ENCODE results near the gene MIX23. TPM values are rescaled to one million over a fixed set of nuclear protein-coding genes. Genes with fewer than 3 reads are reported as not detected.
A peak's percentile ranks its signal among the peaks of the same experiment; 100 is the strongest.

MIX23 gene
- total RNA-seq, 2 donors from 2014 or later, result 30.2 to 39.9 TPM

DNA sequence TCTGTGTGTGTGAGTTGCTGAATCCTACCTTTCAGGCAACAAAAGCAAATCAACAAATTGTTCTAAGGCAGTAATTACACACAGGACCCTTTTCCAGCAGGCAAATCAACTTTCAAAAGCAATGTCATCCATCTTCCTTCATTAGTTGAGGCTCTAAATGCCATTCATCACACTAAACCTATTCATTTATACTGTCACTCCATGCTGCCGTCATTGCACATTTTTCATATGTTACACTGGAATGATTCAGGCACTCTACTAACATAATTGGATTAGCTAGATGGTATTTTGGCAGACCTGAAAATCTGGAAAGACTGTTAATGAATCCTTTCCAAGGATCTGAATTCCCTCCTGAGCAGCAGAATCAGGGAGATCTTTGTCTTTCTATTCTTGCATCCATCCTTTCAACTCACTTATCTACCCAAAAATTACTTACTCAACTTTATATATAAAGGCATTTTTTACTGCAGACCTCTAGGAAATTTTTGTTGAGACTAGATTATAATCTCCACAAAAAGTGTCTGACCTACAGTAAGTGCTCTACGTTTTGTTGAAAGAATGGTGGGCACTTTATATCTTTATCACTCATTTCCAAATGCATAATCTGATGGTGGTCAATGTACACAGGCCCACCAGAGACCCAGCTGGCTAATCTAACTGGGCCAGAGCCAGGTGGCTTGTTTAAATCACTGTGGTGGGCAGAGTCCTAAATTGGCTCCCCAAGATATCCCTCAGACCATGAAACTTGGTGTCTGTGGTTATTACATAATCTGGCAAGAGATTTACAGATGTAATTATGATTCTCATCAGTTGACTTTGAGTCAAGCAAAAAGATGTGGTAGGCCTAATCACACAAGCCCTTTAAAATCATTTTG is 25.0 kb downstream of the MIX23 start:
- ATAC-seq, result no peak
- DNase-seq, result no peak
- intact Hi-C loops (cut with DNase I, micrococcal nuclease), result no loop called here

DNA sequence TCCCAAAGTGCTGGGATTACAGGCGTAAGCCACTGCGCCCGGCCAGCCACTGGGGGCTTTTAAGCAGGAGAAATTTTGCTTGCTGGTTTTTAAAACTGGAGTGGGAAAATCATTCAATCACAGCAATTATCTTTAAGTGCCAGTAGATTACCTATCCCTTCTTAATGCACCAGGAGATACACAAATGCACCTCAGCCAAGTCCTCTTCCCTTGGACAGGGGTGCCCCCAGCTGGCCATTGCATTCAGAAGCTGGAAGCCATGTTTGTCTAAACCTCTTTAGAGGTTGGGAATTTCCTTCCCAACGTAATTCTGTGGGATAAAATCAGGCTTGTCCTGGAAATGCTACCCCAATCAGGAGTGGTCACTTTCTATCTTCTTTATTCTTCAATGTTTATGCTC is 26.6 kb downstream of the MIX23 start:
- intact Hi-C loops (cut with DNase I, micrococcal nuclease), result no loop called here
- DNase-seq (peak; percentile 61 to 78), ATAC-seq (peak; percentile 76)

GRCh38 chr3:122355612-122356011 is 27.4 kb downstream of the MIX23 start:
- DNase-seq, result no peak
- intact Hi-C loops (cut with DNase I, micrococcal nuclease), result no loop called here
- no peak for ATAC-seq

DNA sequence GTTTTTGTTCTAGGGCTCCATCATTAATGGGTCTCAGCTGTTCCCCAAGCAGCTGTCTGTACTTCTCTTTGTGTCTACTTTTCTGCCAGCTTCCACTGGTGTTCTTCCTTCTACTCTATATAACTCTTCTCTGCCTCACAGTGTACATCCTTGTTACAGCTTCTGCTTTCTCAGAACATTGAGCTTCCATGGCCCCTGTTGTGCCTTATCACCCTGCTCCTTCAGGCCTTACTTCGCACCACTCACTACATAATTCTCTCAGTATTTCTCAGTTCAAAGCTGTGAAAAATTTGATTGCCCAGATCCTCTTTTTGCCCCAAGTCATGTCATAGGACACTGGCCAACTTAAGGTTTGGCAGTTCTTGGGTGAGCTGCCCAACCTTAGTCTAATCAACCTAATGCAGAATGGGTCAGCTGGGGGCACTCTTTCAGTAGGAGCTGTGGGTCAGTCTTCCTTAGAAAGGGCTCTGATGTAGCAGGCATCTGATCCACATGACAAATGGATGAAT is 29.1 kb downstream of the MIX23 start:
- intact Hi-C loops (cut with DNase I, micrococcal nuclease), result no loop called here
- ATAC-seq, result no peak

GRCh38 chr3:122353215-122353614 is 29.8 kb downstream of the MIX23 start:
- DNase-seq, result no peak
- no peak for ATAC-seq
- intact Hi-C loops (cut with DNase I, micrococcal nuclease), result no loop called here

More for the DNA sequence above, 29.1 kb downstream of the MIX23 start:
- no peak for DNase-seq

GRCh38 chr3:122351612-122352011 is 31.4 kb downstream of the MIX23 start:
- peak; percentile 77 for ATAC-seq
- intact Hi-C loops (cut with DNase I, micrococcal nuclease), result no loop called here

GRCh38 chr3:122350814-122351418 is 32.1 kb downstream of the MIX23 start:
- intact Hi-C loops (cut with DNase I, micrococcal nuclease), result no loop called here
- ATAC-seq, result peak; percentile 82
- DNase-seq, result no peak

More at GRCh38 chr3:122351612-122352011, 31.4 kb downstream of the MIX23 start:
- no peak for DNase-seq

- intact Hi-C loops (cut with DNase I, micrococcal nuclease), result no loop called here
- DNase-seq (no peak), ATAC-seq (no peak)
These were observed 33.9 kb downstream of the MIX23 start for GRCh38 chr3:122349171-122349570.

DNA sequence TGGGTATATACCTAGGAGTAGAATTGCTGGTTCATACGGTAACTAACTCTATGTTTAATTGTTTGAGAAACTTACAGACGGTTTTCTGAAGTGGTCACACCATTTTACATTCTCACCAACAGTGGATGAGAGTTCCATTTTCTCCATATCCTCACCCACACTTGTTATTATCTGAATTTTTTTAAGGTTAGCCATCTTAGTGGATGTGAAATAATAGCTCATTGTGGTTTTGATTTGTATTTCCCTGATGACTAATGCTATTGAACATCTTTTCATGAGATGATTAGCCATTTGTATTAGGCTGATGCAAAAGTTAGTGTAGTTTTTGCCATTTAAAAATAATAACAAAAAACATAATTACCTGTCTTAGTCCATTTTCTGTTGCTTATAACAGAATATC is 39.4 kb downstream of the MIX23 start:
- intact Hi-C loops (cut with DNase I, micrococcal nuclease), result no loop called here
- DNase-seq, result no peak
- no peak for ATAC-seq

- ATAC-seq, result no peak
- DNase-seq, result no peak
- intact Hi-C loops (cut with DNase I, micrococcal nuclease), result no loop called here
These were observed 40.2 kb downstream of the MIX23 start for GRCh38 chr3:122342803-122343202.

DNA sequence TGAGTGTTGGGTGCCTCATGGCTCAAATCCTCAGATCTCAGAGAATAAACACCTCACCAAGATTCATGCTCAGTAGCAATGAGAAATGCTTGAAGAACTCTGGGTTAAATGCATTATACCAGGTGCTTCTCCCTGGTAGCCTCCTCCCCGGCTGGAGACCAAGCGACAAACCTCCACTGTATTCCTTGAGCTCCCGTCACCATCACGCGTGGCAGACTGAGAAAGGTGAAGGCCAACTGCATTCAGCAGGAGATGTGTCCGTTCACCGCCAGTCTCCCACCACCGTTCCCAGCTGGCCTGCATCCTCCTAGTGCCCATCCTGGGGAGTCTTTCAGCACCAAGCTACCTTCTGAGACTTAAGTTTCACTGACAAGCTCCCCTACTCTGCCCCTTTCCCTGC is 50.5 kb downstream of the MIX23 start:
- ATAC-seq (no peak), DNase-seq (no peak)
- intact Hi-C loops (cut with DNase I, micrococcal nuclease), result no loop called here

GRCh38 chr3:122331886-122332285 is 51.1 kb downstream of the MIX23 start:
- no peak for DNase-seq
- intact Hi-C loops (cut with DNase I, micrococcal nuclease), result no loop called here
- ATAC-seq, result no peak

- ATAC-seq (no peak), DNase-seq (no peak)
- intact Hi-C loops (cut with DNase I, micrococcal nuclease), result no loop called here
These were observed 57.3 kb downstream of the MIX23 start for GRCh38 chr3:122325769-122326168.

- intact Hi-C loops (cut with DNase I, micrococcal nuclease), result no loop called here
- ATAC-seq, result no peak
These were observed 58.1 kb downstream of the MIX23 start, which contains the start of gene CSTA for GRCh38 chr3:122324871-122325323. CSTA (plus strand) TSS chr3:122325248; CDS start chr3:122325293, 45 bp downstream.

DNA sequence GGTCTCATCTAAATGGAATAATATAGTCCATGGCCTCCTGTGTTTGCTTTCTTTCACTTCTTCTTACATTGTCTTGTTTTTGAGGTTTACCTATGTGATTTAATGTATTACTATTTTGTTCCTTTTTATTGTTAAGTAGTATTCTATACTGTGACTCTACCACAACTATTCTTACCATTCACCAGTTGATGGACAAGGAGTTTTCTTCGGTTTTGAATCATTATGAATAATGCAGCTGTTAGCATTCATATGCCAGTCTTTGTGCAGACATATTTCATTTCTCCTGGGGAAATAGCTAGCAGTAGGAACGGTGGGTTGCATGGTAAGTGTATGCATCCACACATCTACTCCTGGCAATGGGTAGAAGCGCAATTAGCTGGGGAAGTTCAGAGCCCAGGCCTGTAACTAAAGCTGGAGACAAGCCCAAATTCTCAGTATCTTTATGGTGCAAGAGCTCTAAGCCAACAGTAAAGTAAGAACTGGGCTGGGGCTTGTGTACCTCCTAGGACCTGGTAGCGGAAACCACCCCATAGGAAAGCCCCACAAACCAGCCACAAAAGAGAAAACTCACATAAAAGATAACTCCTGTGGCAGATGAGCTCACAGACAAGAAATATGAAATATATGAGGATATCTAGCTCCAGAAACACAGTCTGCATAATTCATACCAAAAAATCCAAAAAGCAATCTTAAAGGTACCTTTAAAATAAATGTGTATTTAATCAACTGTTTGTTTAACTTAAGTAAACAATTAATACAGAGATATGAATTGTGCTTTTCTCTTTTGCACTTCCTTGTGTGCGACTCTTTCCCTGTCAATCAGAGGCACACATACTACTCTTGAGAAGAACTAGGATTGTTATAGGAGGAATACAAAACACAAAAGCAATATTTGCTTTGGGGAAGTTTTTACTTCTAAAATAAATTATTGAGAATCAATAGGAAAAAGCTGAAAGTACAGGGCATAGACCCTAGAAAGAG is 60.6 kb downstream of the MIX23 start:
- ATAC-seq, result peak; percentile 62
- intact Hi-C loops (cut with DNase I, micrococcal nuclease), result no loop called here
- DNase-seq, result no peak

More at GRCh38 chr3:122324871-122325323, 58.1 kb downstream of the MIX23 start, which contains the start of gene CSTA:
- no peak for DNase-seq

DNA sequence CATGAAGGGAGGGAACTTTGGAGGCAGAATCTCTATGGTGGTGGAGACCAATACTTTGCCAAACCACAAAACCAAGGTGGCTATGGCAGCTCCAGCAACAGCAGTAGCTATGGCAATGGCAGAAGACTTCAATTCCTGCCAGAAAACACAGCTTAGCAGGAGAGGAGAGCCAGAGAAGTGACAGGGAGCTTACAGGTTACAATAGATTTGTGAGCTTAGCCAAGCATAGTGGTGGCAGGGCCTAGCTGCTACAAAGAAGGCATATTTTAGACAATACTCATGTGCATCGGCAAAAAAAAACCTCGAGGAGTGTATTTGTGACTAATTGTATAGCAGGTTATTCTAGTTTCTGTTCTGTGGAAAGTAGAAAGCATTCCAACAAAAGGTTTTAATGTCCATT is 64.4 kb downstream of the MIX23 start:
- ATAC-seq (no peak), DNase-seq (no peak)
- intact Hi-C loops (cut with DNase I, micrococcal nuclease), result no loop called here

DNA sequence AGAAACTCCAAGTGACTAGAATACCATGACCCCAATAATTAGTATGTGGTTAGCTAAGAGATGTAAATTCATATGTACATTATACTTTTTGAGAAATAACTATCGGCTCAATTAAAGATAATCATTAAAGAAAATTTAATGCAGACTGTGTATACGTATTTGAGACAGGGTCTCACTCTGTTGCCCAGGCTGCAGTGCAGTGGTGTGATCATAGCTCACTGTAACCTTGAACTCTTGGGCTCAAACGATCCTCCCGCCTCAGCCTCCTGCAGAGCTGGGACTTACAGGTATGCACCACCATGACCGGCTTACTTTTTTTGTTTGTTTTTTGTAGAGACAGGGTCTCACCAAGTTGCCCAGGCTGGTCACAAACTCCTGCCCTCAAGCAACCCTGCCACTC is 66.7 kb downstream of the MIX23 start:
- DNase-seq (no peak), ATAC-seq (no peak)
- intact Hi-C loops (cut with DNase I, micrococcal nuclease), result no loop called here

DNA sequence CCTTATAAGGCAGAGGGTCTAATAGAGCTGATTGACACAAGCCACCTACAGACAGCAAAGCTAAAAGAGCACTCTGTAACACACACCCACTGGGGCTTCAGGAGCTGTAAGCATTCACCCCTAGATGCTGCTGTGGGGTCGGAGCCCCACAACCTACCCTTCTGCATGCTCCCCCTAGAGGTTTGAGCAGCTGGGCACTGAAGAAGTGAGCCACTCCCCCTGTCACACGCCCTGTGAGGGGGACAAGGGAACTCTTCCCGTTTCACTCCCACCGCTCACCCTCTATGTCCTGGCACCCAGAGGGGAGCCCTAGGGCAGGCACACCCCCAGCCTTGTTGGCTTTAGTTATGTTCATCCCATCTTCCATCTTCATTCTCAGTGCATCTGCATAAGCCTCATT is 67.4 kb downstream of the MIX23 start:
- intact Hi-C loops (cut with DNase I, micrococcal nuclease), result no loop called here
- DNase-seq (no peak), ATAC-seq (no peak)
